GM12874 (cell line): Measurements from ENCODE around the gene VSNL1.

ENCODE experiments used
- CTCF ChIP-seq: IDR thresholded peaks from 2 replicates; pipeline ENCODE4 v1.5.1; 2011; ENCODE audit warnings: low read depth, mild to moderate bottlenecking, control low read depth, low read length, moderate library complexity; ENCODE audit not compliant: insufficient read depth

Gene VSNL1

GRCh38 chr2:17583646-17584045 lies 43.1 kb downstream of the VSNL1 start:
- no peak for TF ChIP-seq CTCF

GRCh38 chr2:17584689-17585088 lies 44.2 kb downstream of the VSNL1 start:
- no peak for TF ChIP-seq CTCF

- no peak for TF ChIP-seq CTCF
Measured at GRCh38 chr2:17587469-17587868, 47.0 kb downstream of the VSNL1 start.

DNA sequence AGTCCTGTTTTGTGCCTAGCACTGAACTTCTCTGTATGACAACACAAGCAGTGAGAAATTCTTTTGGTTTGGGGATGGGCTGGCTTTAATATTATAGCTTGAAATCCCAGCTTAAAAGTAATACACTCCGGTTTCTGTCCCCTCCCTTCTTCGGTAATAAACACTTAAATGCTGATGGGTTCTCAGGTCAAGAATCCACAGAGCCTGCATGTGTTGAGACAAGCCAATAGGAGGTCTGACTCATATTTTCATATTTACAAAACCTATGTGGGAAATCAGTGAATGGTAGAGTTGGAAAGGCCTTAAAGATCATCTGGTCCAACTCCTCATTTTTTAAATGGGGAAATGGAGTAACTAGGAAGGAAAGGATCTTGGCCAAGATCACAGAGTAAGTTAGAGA lies 47.5 kb downstream of the VSNL1 start:
- TF ChIP-seq CTCF: no peak

DNA sequence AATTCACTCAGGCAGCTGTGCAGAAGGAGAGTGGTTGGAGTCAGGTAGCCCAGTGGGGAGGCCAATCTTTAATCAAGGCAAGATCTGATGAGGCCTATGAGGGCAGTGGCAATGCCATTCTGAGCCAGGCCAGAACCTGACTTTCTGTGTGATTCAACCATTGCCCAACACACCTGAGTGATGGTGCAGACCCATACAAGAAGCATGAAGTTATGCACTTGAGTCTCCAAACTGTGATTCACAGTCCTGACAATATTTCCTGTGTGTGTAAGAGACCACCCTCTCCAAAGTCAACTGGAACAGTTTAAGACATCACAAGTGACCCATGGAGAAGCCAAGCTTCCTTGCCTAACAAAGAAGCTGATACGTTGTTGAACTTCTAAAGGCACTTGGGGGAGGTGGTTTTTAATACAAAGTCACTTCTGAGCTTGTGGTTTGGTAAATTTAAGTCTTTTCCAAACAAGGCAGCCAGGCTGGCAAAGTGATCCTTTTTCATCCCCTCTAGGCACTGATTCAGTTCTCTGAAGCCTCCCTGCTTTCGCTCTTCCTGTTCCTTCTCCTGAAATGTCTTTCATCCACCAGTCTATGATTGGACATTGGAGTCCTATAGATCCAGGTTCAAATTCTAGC lies 49.0 kb downstream of the VSNL1 start:
- TF ChIP-seq CTCF: no peak

- no peak for TF ChIP-seq CTCF
Measured at GRCh38 chr2:17590342-17590911, 49.9 kb downstream of the VSNL1 start.

DNA sequence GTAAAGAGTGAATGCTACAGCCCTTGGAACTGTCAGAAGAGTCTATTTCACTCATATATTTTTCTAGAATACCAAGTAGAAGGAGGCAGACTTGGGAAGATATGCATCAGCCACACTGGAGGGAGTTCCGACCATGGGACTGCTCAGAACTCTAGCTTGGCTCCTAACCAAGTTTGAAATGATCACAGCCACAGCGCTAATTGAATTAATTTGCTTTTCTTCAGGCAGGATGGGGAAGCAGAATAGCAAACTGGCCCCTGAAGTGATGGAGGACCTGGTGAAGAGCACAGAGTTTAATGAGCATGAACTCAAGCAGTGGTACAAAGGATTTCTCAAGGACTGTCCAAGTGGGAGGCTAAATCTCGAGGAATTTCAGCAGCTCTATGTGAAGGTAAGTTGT lies 51.4 kb downstream of the VSNL1 start:
- no peak for TF ChIP-seq CTCF
